Right renal cortex interstitium (tissue), 3 donors: ENCODE results near the gene MARCHF5. TPM values are rescaled to one million over a fixed set of nuclear protein-coding genes. Genes with fewer than 3 reads are reported as not detected.

Experiments
- DNase-seq, 3 donors: peaks; one replicate each; pipeline ENCODE4 v3.0.0-alpha.2; 2013; ENCODE audit warnings: low read depth in 3 of 3, low spot score in 2 of 3
- polyA plus RNA-seq, 3 donors: library from polyadenylated mRNA; unstranded; fragments of 120-200 nt; gene quantifications; one replicate each; pipeline ENCODE4 v1.2.1, GENCODE V29; 2013; ENCODE audit not compliant: insufficient read length in 3 of 3

MARCHF5 gene
- 10 to 100 TPM; 75.7 to 77.7 (median 76.4) TPM for polyA plus RNA-seq

GRCh38 chr10:92290837-92291615, at the start of gene MARCHF5, which contains the start of gene CPEB3:
Gene MARCHF5 (plus strand): TSS chr10:92291167. CDS start chr10:92291495, 328 bp downstream.
Gene CPEB3 (minus strand): TSS chr10:92291078. CDS start chr10:92240350, 50,728 bp downstream.
- DNase-seq = peak; percentile 84 to 89 (median 87)

GRCh38 chr10:92241501-92241900, 49.5 kb upstream of the MARCHF5 start:
- no peak for DNase-seq

- no peak for DNase-seq
Observed at GRCh38 chr10:92242380-92242779, 48.6 kb upstream of the MARCHF5 start.

- peak; percentile 25 to 60 (median 41) for DNase-seq
Observed at GRCh38 chr10:92242910-92243671, 47.9 kb upstream of the MARCHF5 start.

GRCh38 chr10:92244796-92245195, 46.2 kb upstream of the MARCHF5 start:
- DNase-seq = no peak

GRCh38 chr10:92248566-92248965, 42.4 kb upstream of the MARCHF5 start:
- no peak for DNase-seq

GRCh38 chr10:92263396-92263795, 27.6 kb upstream of the MARCHF5 start:
- no peak for DNase-seq

GRCh38 chr10:92264249-92264648, 26.7 kb upstream of the MARCHF5 start:
- no peak for DNase-seq

GRCh38 chr10:92265687-92266258, 25.2 kb upstream of the MARCHF5 start:
- DNase-seq = no peak

GRCh38 chr10:92267343-92267742, 23.6 kb upstream of the MARCHF5 start:
- no peak for DNase-seq

GRCh38 chr10:92268748-92269147, 22.2 kb upstream of the MARCHF5 start:
- DNase-seq = no peak

- no peak for DNase-seq
Observed at GRCh38 chr10:92274071-92274470, 16.9 kb upstream of the MARCHF5 start.

- DNase-seq = no peak
Observed at GRCh38 chr10:92278996-92279696, 11.8 kb upstream of the MARCHF5 start.

GRCh38 chr10:92284112-92284704, 6.8 kb upstream of the MARCHF5 start:
- DNase-seq = no peak

- peak; percentile 14 to 52 (median 50) for DNase-seq
Observed at GRCh38 chr10:92290076-92290836, 711 bp upstream of the MARCHF5 start.

- peak in 1 of 3 donors; percentile 15 for DNase-seq
Observed at GRCh38 chr10:92291616-92291865, 574 bp downstream of the MARCHF5 start.

- DNase-seq = peak; percentile 16 to 34 (median 24)
Observed at GRCh38 chr10:92291921-92292845, 1.2 kb downstream of the MARCHF5 start.

- no peak for DNase-seq
Observed at GRCh38 chr10:92298487-92298886, 7.5 kb downstream of the MARCHF5 start.

- DNase-seq = no peak
Observed at GRCh38 chr10:92303096-92303495, 12.1 kb downstream of the MARCHF5 start.
